ENCODE data around the gene KCNQ1OT1.
A peak's percentile ranks its signal among the peaks of the same experiment; 100 is the strongest.

The KCNQ1OT1 gene

DNA sequence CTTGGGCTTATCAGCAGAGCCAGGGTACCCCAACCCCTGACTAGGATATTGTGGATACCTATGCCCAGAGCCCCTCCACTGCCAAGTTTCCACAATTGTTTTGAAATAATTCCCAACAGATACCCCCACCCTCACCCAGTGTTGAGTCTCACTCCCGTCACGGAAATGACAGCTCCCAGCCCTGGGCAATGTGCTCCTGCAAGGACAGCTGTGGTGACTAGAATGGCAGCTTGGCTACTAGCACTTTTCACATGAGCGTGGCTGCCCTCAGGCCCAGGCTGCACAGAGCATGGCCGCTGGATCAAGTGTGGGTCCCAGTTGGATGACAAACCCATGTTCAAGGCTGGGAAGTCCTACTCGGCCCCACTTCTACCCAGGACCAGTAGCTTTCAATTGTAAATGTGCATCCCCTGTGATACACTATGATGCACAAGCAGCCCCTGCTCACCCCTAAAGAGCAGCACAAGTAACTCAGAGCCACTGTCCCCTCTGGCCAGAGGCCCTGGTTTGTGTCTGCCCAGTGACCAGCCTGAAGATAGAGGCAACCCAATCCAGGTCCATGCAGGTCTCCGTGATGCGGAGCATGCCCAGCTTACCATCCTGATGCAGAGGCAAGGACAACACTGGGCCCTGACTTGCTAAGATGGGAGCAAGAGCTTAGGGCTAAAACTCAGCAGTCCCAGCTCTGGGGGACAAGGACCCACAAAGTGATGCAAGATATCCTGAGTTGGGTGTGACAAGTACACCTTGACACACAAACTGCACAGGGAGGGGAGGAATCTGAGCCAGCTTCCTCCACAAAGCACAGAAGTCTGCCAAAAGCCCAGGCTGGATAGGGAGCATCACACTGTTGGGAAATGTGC, 13.2 kb downstream of the KCNQ1OT1 start:
- DNase-seq, result no peak

DNA sequence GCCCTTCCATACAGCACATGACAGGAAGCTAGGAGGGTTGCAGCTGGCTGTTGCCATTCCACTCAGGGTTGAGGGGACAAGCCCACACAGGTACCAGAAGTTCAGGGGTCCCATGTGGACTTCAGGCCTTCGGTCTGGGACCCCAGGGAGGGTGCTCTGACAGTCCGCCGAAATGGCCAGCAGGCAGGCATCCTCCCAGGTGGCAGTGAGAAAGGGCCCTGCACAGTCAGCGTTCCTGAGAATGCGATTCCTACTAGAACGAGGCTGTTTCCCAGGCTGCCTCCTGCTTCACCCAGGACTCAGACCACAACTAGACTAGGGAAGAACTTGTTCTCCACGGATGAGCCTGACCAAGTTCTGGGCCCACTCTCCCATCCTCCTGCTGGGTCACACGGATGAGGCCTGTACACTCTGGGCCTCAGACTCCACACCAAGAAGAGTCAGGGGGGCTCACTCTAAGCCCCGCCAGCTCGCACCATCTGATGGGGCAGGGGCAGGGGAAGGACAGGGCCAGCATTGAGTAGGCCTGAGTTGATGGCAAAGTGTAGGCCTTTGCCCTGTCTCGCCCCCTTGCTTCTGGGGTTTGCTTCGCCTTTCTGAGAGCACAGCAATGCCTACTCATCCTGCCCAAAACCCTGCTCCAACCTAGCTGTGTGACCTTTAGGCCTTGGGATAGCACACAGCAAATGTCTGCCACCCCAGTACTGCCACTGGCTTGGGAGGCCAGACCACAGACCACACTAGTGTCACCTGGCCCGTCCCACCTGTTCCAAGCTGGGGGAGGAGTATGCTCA, 14.0 kb downstream of the KCNQ1OT1 start:
- DNase-seq, result no peak

- DNase-seq, result no peak
These were observed 14.7 kb downstream of the KCNQ1OT1 start for GRCh38 chr11:2685051-2685450.

DNA sequence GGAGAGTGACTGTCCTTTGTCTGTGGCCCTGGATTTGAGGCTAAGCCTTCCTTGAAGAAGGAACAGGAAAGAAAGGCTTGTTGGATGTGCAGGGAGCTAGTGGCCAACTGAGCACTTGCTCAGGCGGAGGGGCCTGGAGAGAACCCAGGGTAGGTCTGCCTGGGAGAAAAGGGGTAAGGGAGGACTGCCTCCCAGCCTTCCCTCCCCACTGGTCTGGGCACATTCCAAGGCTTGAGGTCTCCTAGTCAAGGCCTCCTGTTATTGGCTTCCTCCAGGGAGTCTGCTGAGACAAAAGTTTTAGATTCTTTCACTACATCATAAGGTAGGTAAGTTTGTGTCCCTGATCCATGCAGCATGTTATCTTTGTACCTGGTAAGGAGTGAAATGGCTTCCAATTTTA, 15.2 kb downstream of the KCNQ1OT1 start:
- no peak for DNase-seq

- DNase-seq, result no peak
These were observed 16.0 kb downstream of the KCNQ1OT1 start for GRCh38 chr11:2683806-2684205.

DNA sequence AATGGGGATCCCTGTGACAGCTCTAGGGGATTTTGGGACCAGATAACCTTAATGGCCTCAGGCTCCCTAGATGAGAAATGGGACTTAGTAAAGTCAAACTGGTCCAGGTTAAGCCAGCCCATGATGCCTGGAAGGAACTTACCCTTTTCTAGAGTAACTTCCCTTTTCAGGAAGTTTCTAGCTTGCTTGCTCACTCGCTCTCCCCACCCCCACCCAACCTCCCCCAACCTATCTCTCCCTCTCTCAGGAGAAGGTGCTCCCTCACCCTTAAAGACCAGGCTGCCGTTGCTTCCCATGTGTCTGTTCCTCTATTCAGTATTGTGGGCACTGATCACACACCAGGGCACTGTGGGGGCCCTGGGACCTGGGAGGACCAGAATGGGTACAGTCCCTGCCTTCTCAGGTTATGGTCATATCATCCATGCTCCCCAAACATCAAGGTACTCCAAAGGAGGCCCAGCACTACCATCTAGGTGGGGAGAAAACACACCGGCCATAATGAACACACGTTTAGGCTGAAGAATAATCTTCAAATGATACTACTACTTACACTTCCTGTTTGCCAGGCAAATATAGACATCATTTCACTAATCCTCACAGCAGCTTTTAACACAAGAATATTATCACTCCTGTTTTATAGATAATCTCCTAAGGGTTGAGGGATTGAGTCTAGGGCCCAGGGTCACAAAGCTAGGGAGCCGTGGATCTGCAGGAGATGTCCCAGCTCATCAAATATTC, 18.2 kb downstream of the KCNQ1OT1 start:
- no peak for DNase-seq

GRCh38 chr11:2679011-2679676, 20.6 kb downstream of the KCNQ1OT1 start:
- no peak for DNase-seq

DNA sequence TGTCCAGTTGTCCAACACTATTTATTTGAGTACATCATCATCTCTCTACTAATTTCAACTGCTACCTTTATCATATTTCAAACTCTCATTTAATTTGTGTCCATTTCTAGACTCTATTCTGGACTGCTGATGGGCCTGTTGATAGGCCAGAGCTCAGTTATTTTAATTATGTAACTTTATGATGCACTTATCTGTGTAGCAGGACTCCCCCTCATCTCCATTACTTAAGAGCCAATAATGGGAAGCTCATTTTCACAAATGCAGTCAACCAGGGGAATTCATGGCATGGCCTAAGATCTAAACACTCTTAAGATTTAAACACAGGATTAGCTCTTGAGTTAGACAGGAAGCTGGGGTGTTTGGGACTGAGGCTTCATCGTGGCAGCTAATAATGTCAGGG, 21.4 kb downstream of the KCNQ1OT1 start:
- DNase-seq, result no peak

DNA sequence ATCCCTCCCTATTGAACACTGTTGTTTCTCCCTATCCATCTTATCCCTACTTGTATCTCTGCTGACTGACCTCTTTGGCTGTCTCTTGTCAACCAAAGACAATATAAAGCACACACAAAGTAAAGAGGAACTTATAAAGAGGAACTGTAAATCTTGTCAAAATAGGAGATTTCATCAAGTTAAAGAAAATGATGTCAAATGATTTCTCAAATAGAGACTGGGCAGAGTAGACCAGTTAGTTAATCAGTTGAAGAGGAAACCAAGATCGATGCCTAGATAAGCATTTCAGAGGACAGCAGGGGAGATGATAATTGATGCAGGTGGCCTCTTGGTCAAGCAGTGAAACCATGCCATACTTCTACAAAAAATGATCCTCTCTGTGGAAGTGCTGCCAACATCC, 22.7 kb downstream of the KCNQ1OT1 start:
- DNase-seq, result peak; percentile 27

- DNase-seq, result no peak
These were observed 24.3 kb downstream of the KCNQ1OT1 start for GRCh38 chr11:2675540-2675939.

DNA sequence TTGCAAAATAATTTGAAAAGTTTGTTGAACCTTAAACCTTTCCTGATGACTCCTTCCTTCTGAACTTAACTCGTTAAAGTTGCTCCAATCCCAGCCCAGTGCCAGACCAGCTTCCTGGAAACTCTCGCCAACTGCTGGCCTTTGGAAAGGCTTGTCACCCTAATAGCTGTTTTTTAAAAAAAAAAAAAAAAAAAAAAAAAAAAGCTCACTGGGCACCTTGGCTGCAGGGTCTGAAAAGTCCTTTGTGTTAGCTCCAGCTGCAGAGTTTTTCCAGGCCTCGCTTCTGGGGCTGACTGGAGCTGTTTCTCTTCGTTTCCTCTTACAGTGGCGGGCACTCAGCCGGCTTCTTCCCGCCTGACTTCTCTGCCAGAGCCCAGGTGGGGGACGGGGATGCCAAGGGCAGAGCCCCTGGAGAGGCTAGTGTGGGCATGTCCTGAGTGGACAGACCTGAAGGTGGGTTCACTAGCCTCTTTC, 25.1 kb downstream of the KCNQ1OT1 start:
- no peak for DNase-seq

DNA sequence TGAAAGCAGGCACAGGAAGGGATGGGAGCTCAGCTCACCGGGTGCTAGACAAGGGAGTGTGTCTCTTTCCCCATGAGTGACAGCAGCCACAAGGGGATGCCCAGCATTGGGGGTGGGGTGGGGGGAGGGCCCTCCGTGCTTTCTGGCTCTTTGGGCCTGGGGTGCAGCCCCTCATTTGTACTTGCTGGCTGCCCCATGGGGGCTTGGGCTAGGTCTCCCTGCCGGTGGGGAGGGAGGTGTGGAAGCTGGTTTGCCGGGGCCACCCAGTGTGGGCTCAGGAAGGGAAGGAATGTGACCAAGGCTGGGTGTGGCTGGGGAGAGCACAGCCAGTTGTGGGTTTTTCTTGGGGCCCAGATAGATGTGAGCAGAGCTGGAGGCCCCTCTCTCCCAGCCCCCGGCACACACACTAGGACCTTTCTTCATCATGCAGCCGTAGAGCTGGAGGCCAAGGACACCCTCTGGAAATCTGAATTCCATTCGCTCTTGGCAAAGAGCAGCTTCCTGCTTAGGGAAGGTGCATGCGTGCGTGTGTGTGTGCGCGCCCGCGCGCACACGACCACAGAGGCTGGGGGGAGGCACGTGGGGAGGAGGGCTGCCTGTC, 25.8 kb downstream of the KCNQ1OT1 start:
- DNase-seq, result no peak

- DNase-seq, result no peak
These were observed 26.6 kb downstream of the KCNQ1OT1 start for GRCh38 chr11:2673250-2673610.

DNA sequence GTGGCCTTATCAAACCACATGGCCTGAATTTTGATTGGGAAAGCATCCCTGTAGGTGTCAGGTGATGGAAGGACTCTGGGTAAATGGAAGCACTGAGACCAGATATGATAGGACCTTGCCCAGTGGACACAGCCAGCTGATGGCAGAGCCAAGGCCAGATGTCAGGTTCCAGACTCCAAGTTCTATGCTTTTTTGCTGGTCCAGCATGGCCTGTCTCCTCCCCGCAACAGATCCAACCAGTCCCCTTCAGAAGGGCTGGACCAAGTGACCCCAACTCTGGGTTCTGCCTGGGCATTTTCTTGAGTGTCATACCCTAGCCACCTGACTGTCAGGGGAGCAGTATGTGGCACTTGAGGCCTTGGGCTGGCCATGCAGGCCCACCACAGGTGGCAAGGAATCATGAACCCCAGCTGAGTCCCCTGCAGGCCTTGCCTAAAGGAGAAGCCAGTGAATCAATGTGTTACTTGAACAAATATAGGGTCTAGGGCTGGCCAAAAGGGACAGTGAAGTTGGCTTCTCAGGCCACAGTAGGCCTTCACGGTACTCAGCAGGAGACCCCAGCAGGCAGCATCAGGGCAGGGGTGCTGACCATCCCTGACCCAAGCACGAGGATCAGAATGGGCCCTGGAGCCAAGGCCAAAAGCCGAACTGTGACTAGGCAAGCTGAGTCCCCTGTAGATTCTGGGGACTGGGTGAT, 27.1 kb downstream of the KCNQ1OT1 start:
- DNase-seq, result no peak

- DNase-seq, result no peak
These were observed 28.0 kb downstream of the KCNQ1OT1 start for GRCh38 chr11:2671748-2672147.

GRCh38 chr11:2670541-2671100, 29.2 kb downstream of the KCNQ1OT1 start:
- no peak for DNase-seq

DNA sequence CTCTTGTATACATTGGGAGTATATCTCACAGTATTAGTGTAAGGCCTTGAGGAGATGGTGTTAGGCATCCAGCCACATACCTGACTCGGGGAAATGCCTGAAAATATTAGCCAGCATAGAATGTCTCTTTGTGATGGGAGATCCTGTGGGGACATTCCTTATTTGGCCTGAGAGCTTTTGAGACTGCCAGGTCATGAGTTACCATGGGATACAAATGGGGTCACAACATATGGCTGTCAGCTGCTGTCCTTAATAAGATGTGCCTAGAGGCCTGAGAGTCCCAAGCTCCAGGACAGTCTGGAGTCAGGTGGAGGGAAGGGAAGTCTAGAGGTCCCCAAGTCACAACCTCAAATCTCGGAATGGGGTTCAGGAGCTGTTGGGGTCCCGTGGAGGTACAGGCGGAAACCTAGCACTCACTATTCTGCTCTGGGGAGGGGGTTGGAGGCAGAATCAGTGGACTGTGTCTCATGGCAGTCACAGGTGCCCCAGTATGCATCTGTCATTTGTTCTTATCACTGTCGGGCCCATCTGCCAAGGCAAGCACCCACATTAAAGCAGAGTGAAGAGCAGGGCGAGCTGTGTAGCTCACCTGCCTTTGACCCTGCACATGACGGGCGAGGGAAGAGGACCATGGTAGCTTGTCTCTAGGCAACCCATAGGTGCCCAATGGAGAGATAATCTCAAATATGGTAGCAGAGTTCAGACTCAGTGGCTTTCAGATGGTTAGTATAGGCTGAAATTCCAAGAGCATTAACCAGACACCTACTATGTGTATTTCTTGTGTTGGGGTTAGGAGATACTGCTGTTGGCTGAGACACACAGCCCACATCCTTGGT, 29.9 kb downstream of the KCNQ1OT1 start:
- no peak for DNase-seq

- DNase-seq, result no peak
These were observed 30.9 kb downstream of the KCNQ1OT1 start for GRCh38 chr11:2668876-2669275.

GRCh38 chr11:2667940-2668339, 31.9 kb downstream of the KCNQ1OT1 start:
- no peak for DNase-seq

DNA sequence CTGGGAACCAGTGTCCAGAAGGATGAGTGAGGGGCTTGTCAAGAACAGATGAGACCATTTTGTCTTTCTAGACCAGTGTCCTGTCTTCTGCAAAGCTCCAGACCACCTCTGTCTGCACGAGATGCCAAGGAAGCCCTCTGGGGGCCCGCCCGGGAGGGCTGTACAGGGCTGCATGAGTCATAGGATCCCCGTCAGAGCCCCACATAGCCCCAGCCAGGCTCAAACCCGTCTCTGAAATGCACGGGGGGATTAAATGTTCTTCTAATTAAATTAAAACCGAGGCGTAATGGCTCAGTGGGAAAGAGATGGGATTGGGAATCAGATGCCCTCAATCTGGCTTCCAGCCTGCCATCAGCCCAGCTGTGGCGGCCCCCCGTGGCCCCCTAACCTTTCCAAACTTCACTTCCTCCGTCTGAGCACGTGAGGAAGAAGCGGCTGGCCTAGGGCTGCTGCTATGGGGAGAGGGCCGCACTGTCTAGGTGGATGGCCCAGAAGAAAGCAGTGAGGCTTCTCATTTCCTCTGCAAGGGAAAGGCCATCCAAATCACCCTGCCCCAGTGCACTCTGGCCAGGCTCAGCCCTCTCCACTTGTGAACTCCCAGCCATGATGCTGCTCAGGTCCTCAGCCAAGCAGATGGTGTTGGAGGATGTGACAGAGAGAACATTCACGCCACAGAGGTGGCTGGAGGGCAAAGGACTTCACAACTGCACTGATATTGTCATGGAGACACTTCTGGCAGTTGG, 32.8 kb downstream of the KCNQ1OT1 start:
- no peak for DNase-seq
